Nephron progenitor cell (in vitro differentiated cells): ENCODE results near the gene HSP90AB1.

Experiments
- DNase-seq: peaks from one replicate; pipeline ENCODE4 v3.0.0; 2021
- H3K27ac Mint-ChIP-seq: 2 replicates; pipeline ENCODE4 v1.8.0; 2021; ENCODE audit warnings: mild to moderate bottlenecking, moderate library complexity, mixed read lengths
- H3K27me3 Mint-ChIP-seq: 2 replicates; pipeline ENCODE4 v1.8.0; 2021; ENCODE audit warnings: mild to moderate bottlenecking, low read depth, mixed read lengths; ENCODE audit not compliant: poor library complexity
- H3K36me3 Mint-ChIP-seq: 2 replicates; pipeline ENCODE4 v1.8.0; 2021; ENCODE audit warnings: low read depth, mixed read lengths
- H3K4me1 Mint-ChIP-seq: 2 replicates; pipeline ENCODE4 v1.8.0; 2021; ENCODE audit warnings: mixed read lengths
- H3K4me3 Mint-ChIP-seq: 2 replicates; pipeline ENCODE4 v1.8.0; 2021; ENCODE audit warnings: mild to moderate bottlenecking, moderate library complexity, mixed read lengths
- H3K9me3 Mint-ChIP-seq: 2 replicates; pipeline ENCODE4 v1.8.0; 2021; ENCODE audit warnings: mild to moderate bottlenecking, moderate library complexity, mixed read lengths
- CTCF ChIP-seq: fragments of 200-600 bp; sonication (generic); IDR thresholded peaks from 2 replicates; pipeline ENCODE4 v1.5.0; 2021; ENCODE audit warnings: antibody characterized with exemption

HSP90AB1 gene

DNA sequence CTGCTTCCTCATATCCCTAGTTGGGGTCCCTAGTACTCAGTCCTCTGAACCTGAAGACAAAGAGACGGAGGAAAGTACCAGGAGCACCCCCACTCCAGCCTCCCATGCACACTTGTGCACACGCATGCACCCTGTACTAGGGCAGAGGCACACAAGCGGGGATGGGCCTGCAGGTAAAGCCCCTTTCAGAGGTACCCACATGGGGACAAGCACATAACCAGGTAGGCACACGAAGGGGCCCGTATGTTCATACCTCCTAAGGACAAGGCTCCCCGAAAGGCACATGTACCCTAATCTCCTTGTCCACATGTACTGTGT, 24.5 kb downstream of the HSP90AB1 start:
- peak overlapping the region; percentile 83 for H3K4me3 Mint-ChIP-seq
- H3K4me1 Mint-ChIP-seq = peaks cover 56% of the 10 kb centered on the region
- H3K27ac Mint-ChIP-seq = no peak overlapping the region
- H3K27me3 Mint-ChIP-seq = peaks cover 14% of the 10 kb centered on the region
- no peaks in the 10 kb centered on the region for H3K9me3 Mint-ChIP-seq
- no peaks in the 10 kb centered on the region for H3K36me3 Mint-ChIP-seq
- DNase-seq = no peak
- no peak for TF ChIP-seq CTCF

- DNase-seq = no peak
- H3K27ac Mint-ChIP-seq = no peak overlapping the region
These were observed 25.0 kb downstream of the HSP90AB1 start for GRCh38 chr6:44271914-44272313.

GRCh38 chr6:44272529-44272928, 25.6 kb downstream of the HSP90AB1 start:
- peaks cover 56% of the 10 kb centered on the region for H3K4me1 Mint-ChIP-seq
- H3K4me3 Mint-ChIP-seq = peak overlapping the region; percentile 26
- no peaks in the 10 kb centered on the region for H3K9me3 Mint-ChIP-seq
- H3K27me3 Mint-ChIP-seq = peaks cover 11% of the 10 kb centered on the region
- no peak for DNase-seq
- TF ChIP-seq CTCF = no peak
- H3K27ac Mint-ChIP-seq = no peak overlapping the region
- H3K36me3 Mint-ChIP-seq = no peaks in the 10 kb centered on the region

More at GRCh38 chr6:44271914-44272313, 25.0 kb downstream of the HSP90AB1 start:
- TF ChIP-seq CTCF = no peak
- peaks cover 13% of the 10 kb centered on the region for H3K27me3 Mint-ChIP-seq
- H3K4me1 Mint-ChIP-seq = peaks cover 54% of the 10 kb centered on the region
- no peaks in the 10 kb centered on the region for H3K9me3 Mint-ChIP-seq
- H3K4me3 Mint-ChIP-seq = peak overlapping the region; percentile 83
- no peaks in the 10 kb centered on the region for H3K36me3 Mint-ChIP-seq

- Mint-ChIP-seq H3K4me3 (no peak overlapping the region), H3K4me1 (peaks cover 57% of the 10 kb centered on the region), H3K9me3 (no peaks in the 10 kb centered on the region), H3K27me3 (peaks cover 11% of the 10 kb centered on the region), H3K36me3 (no peaks in the 10 kb centered on the region), H3K27ac (no peak overlapping the region)
- no peak for DNase-seq
- no peak for TF ChIP-seq CTCF
These were observed 26.2 kb downstream of the HSP90AB1 start for GRCh38 chr6:44272999-44273566.

DNA sequence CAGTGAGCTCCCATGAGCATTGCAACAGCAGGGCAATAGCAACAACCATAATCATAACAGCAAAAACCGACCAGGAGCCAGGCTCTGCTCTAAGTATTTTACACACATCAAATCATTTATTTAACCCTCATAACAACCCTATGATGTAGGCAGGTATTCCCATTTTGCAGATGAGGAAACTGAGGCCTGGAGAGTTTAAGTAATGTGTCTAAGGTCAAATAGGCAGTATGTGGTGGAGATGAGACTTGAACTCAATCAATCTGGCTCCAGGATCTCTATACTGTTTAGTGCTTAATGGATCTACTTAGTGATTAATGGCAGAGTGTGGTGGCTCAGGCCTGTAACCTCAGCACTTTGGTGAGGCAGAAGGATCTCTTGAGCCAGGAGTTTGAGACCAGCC, 26.7 kb downstream of the HSP90AB1 start:
- Mint-ChIP-seq H3K4me3 (no peak overlapping the region), H3K4me1 (peaks cover 53% of the 10 kb centered on the region), H3K9me3 (no peaks in the 10 kb centered on the region), H3K36me3 (no peaks in the 10 kb centered on the region), H3K27ac (no peak overlapping the region), H3K27me3 (peaks cover 11% of the 10 kb centered on the region)
- TF ChIP-seq CTCF = no peak
- DNase-seq = no peak

DNA sequence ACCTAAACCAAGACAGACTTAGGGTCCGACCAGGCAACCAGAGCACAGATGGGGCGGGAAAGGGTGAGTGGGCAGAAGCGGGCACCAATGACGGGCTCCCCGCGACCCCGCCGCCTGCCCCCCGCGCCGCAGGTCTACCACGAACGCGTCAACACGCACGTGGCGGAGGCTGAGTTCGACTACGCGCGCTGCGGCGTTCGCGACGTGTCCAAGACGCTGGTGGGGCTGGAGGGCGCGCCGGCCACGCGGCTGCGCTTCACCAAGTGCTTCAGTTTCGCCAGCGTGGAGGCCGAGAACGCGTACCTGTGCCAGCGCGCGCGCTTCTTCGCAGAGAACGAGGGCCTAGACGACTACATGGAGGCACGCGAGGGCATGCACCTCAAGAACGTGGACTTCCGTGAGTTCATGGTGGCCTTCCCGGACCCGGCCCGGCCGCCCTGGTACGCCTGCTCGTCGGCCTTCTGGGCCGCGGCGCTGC, 28.4 kb downstream of the HSP90AB1 start:
- no peak for DNase-seq
- Mint-ChIP-seq H3K4me1 (peaks cover 37% of the 10 kb centered on the region), H3K27ac (no peak overlapping the region), H3K27me3 (peaks cover under 1% of the 10 kb centered on the region), H3K36me3 (no peaks in the 10 kb centered on the region), H3K9me3 (no peaks in the 10 kb centered on the region), H3K4me3 (no peak overlapping the region)
- no peak for TF ChIP-seq CTCF
